ENCODE data around the gene RYR1. TPM values are rescaled to one million over a fixed set of nuclear protein-coding genes. Genes with fewer than 3 reads are reported as not detected.

The RYR1 gene
- total and polyA plus RNA-seq, 2 of the 13 experiments (the other 11 are each of a cell fraction or from before 2014, with no cell fraction given), result 0.03 TPM; not detected in 1

DNA sequence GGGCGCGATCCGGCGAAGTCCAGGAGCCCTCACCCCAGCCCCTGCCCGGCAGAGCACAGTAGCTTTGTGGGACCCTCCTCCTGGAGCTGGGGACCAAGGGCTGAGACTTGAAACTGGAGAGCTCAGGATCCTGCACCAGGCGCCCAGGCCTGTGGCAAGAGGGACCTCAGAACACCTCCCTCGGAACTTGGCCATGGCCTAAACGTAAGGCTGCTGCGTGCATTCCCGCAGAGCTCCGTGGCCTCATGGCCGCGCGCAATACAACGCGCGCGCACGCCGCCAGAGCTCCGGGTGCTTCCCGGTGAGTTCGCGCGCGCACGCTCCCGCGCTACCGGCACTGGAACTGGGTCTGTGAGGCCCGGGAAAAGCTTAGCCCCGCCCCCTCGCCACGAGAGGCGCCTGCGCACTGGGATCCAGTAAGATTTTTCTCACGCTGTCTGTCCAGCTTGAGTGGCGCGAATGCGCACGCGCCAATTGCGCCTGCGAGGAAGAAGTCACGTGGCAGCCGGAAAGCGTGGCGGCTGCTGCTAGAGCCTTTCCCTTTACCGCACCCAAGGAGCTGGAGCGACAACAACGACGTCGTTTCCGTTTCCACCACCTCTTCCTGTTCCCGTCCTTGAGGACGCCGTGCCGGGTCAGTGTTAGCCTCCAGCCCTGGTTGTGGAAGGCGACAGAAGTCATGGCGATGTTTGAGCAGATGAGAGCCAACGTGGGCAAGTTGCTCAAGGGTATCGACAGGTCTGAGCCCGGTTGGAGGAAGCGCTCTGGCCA is 185.3 kb downstream of the RYR1 start, which contains the start of gene EIF3K (continued):
- TF ChIP-seq SRSF4 (IDR thresholded peaks at IDR 0.05; ENCODE audit: low read depth, low read length, poor library complexity, severe bottlenecking) (no peak), ZNF598 (CRISPR knock-in tag; IDR thresholded peaks at IDR 0.05; ENCODE audit: borderline replicate concordance) (0 out of 2 replicates have a peak, but pooled peaks have one; percentile 43), TOE1 (CRISPR knock-in tag; IDR thresholded peaks at IDR 0.05) (no peak), ELF3 (CRISPR knock-in tag; IDR thresholded peaks at IDR 0.05) (peak; percentile 78), KDM2A (CRISPR knock-in tag; IDR thresholded peaks at IDR 0.05; ENCODE audit: borderline replicate concordance, low read depth) (peak; percentile 84), MAZ (IDR thresholded peaks at IDR 0.05; ENCODE audit: borderline replicate concordance, low read depth, low read length) (no peak), MAZ (CRISPR knock-in tag; IDR thresholded peaks at IDR 0.05; ENCODE audit: low read depth) (peak; percentile 59), ZNF564 (CRISPR knock-in tag; IDR thresholded peaks at IDR 0.05) (peak; percentile 61; the same call in 1 of the 2 replicates), NONO (IDR thresholded peaks at IDR 0.05) (no peak), NONO (CRISPR knock-in tag; conservative IDR thresholded peaks at IDR 0.05) (0 out of 2 replicates have a peak, but pooled peaks have one; percentile 47), ZNF256 (CRISPR knock-in tag; conservative IDR thresholded peaks at IDR 0.05) (0 out of 2 replicates have a peak, but pooled peaks have one; percentile 8), RFX1 (IDR thresholded peaks at IDR 0.05) (no peak)
- TF ChIP-seq, protein P1, sequence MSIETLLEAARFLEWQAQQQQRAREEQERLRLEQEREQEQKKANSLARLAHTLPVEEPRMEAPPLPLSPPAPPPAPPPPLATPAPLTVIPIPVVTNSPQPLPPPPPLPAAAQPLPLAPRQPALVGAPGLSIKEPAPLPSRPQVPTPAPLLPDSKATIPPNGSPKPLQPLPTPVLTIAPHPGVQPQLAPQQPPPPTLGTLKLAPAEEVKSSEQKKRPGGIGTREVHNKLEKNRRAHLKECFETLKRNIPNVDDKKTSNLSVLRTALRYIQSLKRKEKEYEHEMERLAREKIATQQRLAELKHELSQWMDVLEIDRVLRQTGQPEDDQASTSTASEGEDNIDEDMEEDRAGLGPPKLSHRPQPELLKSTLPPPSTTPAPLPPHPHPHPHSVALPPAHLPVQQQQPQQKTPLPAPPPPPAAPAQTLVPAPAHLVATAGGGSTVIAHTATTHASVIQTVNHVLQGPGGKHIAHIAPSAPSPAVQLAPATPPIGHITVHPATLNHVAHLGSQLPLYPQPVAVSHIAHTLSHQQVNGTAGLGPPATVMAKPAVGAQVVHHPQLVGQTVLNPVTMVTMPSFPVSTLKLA (IDR thresholded peaks at IDR 0.05), result peak; percentile 99
- TF ChIP-seq, protein P2, sequence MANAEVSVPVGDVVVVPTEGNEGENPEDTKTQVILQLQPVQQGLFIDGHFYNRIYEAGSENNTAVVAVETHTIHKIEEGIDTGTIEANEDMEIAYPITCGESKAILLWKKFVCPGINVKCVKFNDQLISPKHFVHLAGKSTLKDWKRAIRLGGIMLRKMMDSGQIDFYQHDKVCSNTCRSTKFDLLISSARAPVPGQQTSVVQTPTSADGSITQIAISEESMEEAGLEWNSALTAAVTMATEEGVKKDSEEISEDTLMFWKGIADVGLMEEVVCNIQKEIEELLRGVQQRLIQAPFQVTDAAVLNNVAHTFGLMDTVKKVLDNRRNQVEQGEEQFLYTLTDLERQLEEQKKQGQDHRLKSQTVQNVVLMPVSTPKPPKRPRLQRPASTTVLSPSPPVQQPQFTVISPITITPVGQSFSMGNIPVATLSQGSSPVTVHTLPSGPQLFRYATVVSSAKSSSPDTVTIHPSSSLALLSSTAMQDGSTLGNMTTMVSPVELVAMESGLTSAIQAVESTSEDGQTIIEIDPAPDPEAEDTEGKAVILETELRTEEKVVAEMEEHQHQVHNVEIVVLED (CRISPR knock-in tag; IDR thresholded peaks at IDR 0.05; ENCODE audit: borderline replicate concordance), result peak; percentile 74
- TF ChIP-seq, protein P3, sequence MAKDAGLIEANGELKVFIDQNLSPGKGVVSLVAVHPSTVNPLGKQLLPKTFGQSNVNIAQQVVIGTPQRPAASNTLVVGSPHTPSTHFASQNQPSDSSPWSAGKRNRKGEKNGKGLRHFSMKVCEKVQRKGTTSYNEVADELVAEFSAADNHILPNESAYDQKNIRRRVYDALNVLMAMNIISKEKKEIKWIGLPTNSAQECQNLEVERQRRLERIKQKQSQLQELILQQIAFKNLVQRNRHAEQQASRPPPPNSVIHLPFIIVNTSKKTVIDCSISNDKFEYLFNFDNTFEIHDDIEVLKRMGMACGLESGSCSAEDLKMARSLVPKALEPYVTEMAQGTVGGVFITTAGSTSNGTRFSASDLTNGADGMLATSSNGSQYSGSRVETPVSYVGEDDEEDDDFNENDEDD (CRISPR knock-in tag; IDR thresholded peaks at IDR 0.05; ENCODE audit: borderline replicate concordance), result peak; percentile 84; the same call in 1 of the 2 replicates
